HUES48 (cell line): Measurements from ENCODE around the gene POLD4.
"Not testable (repeated sequence)": the region's sequence is repeated elsewhere in the genome, so short reads cannot be mapped to it uniquely, and the experiment has no call there.

Source experiments
- H3K27ac ChIP-seq: one replicate; pipeline ENCODE4 v1.7.0; 2013; ENCODE audit warnings: low read depth, low read length, inconsistent platforms
- H3K27me3 ChIP-seq: 2 replicates; pipeline ENCODE4 v1.6.1; 2013; ENCODE audit warnings: mild to moderate bottlenecking, low read length; ENCODE audit not compliant: control insufficient read depth, insufficient read depth
- H3K36me3 ChIP-seq: 2 replicates; pipeline ENCODE4 v1.6.1; 2013; ENCODE audit warnings: low read length; ENCODE audit not compliant: control insufficient read depth, insufficient read depth
- H3K4me1 ChIP-seq: 2 replicates; pipeline ENCODE4 v1.6.1; 2013; ENCODE audit warnings: mild to moderate bottlenecking, low read length; ENCODE audit not compliant: control insufficient read depth, insufficient read depth
- H3K4me3 ChIP-seq: 2 replicates; pipeline ENCODE4 v1.5.1; 2013; ENCODE audit warnings: mild to moderate bottlenecking, low read depth, low read length
- H3K9ac ChIP-seq: 2 replicates; pipeline ENCODE4 v1.6.1; 2013; ENCODE audit warnings: mild to moderate bottlenecking, low read depth, low read length, moderate library complexity
- H3K9me3 ChIP-seq: 2 replicates; pipeline ENCODE4 v1.6.1; 2013; ENCODE audit warnings: low read length; ENCODE audit not compliant: control insufficient read depth, insufficient read depth

Gene POLD4

GRCh38 chr11:67353317-67354074 is at the start of gene POLD4:
TSS of gene POLD4 (minus strand) at chr11:67353546. CDS start at chr11:67353399, 147 bp downstream.
- Histone ChIP-seq H3K36me3 (no peaks in the 10 kb centered on the region), H3K4me3 (peak within 1 kb of the TSS; percentile 78), H3K27me3 (no peaks in the 10 kb centered on the region), H3K27ac (peak within 1 kb of the TSS; percentile 95), H3K4me1 (peaks cover 17% of the 10 kb centered on the region), H3K9me3 (no peaks in the 10 kb centered on the region), H3K9ac (peak within 1 kb of the TSS; percentile 56)

- not testable (repeated sequence) for H3K27me3 ChIP-seq, H3K9me3 ChIP-seq, H3K9ac ChIP-seq, H3K27ac ChIP-seq, H3K4me1 ChIP-seq, H3K4me3 ChIP-seq
- H3K36me3 ChIP-seq: peaks cover 23% of the 10 kb centered on the region
Measured at GRCh38 chr11:67403085-67403484, 49.7 kb upstream of the POLD4 start.

- Histone ChIP-seq H3K27ac (peak overlapping the region; percentile 88), H3K4me3 (peak overlapping the region; percentile 38; the same call in 1 of the 2 replicates), H3K36me3 (peaks cover 30% of the 10 kb centered on the region)
- not testable (repeated sequence) for H3K27me3 ChIP-seq, H3K4me1 ChIP-seq, H3K9ac ChIP-seq, H3K9me3 ChIP-seq
Measured at GRCh38 chr11:67402192-67402839, 49.0 kb upstream of the POLD4 start.

- no peaks in the 10 kb centered on the region for H3K9me3 ChIP-seq
- H3K36me3 ChIP-seq: peaks cover 33% of the 10 kb centered on the region
- H3K27me3 ChIP-seq: no peaks in the 10 kb centered on the region
- peak within 1 kb of the TSS; percentile 71 for H3K9ac ChIP-seq
- peaks cover 9% of the 10 kb centered on the region; the same call in 1 of the 2 replicates for H3K4me1 ChIP-seq
- peak within 1 kb of the TSS; percentile 90 for H3K27ac ChIP-seq
- peak within 1 kb of the TSS; percentile 91 for H3K4me3 ChIP-seq
Measured at GRCh38 chr11:67401495-67402191, 48.3 kb upstream of the POLD4 start, which contains the start of gene PPP1CA. TSS of gene PPP1CA (minus strand) at chr11:67401858. CDS start at chr11:67401782, 76 bp downstream.

- Histone ChIP-seq H3K9me3 (no peaks in the 10 kb centered on the region), H3K4me1 (peaks cover 9% of the 10 kb centered on the region; the same call in 1 of the 2 replicates), H3K9ac (peak overlapping the region; percentile 71), H3K27me3 (no peaks in the 10 kb centered on the region), H3K27ac (peak overlapping the region; percentile 90), H3K4me3 (peak overlapping the region; percentile 91), H3K36me3 (peaks cover 36% of the 10 kb centered on the region)
Measured at GRCh38 chr11:67400942-67401494, 47.7 kb upstream of the POLD4 start.

- 0 out of 2 replicates have a peak overlapping the region, but pooled peaks have one; percentile 71 for H3K9ac ChIP-seq
- H3K36me3 ChIP-seq: peaks cover 42% of the 10 kb centered on the region
- H3K9me3 ChIP-seq: no peaks in the 10 kb centered on the region
- H3K4me3 ChIP-seq: peak overlapping the region; percentile 91
- no peak overlapping the region for H3K27ac ChIP-seq
- H3K27me3 ChIP-seq: no peaks in the 10 kb centered on the region
- peaks cover 9% of the 10 kb centered on the region; the same call in 1 of the 2 replicates for H3K4me1 ChIP-seq
Measured at GRCh38 chr11:67400251-67400941, 47.0 kb upstream of the POLD4 start.

GRCh38 chr11:67398661-67399563 is 45.6 kb upstream of the POLD4 start:
- Histone ChIP-seq H3K27me3 (no peaks in the 10 kb centered on the region), H3K4me3 (no peak overlapping the region), H3K4me1 (peaks cover 9% of the 10 kb centered on the region; the same call in 1 of the 2 replicates), H3K27ac (no peak overlapping the region), H3K9me3 (no peaks in the 10 kb centered on the region), H3K36me3 (peaks cover 49% of the 10 kb centered on the region), H3K9ac (no peak overlapping the region)

- Histone ChIP-seq H3K27ac (no peak overlapping the region), H3K27me3 (no peaks in the 10 kb centered on the region), H3K4me3 (no peak overlapping the region), H3K36me3 (peaks cover 56% of the 10 kb centered on the region), H3K9me3 (no peaks in the 10 kb centered on the region), H3K9ac (no peak overlapping the region), H3K4me1 (peaks cover 9% of the 10 kb centered on the region; the same call in 1 of the 2 replicates)
Measured at GRCh38 chr11:67397986-67398660, 44.8 kb upstream of the POLD4 start.

- no peaks in the 10 kb centered on the region for H3K9me3 ChIP-seq
- peaks cover 10% of the 10 kb centered on the region for H3K4me1 ChIP-seq
- H3K27ac ChIP-seq: peak overlapping the region; percentile 10
- no peaks in the 10 kb centered on the region for H3K27me3 ChIP-seq
- H3K36me3 ChIP-seq: peaks cover 56% of the 10 kb centered on the region
- H3K4me3 ChIP-seq: no peak overlapping the region
- no peak overlapping the region for H3K9ac ChIP-seq
Measured at GRCh38 chr11:67397536-67397935, 44.2 kb upstream of the POLD4 start.
